Measurements from ENCODE around the gene DPEP1.
"Not testable (repeated sequence)": the region's sequence is repeated elsewhere in the genome, so short reads cannot be mapped to it uniquely, and the experiment has no call there.

DPEP1 gene

DNA sequence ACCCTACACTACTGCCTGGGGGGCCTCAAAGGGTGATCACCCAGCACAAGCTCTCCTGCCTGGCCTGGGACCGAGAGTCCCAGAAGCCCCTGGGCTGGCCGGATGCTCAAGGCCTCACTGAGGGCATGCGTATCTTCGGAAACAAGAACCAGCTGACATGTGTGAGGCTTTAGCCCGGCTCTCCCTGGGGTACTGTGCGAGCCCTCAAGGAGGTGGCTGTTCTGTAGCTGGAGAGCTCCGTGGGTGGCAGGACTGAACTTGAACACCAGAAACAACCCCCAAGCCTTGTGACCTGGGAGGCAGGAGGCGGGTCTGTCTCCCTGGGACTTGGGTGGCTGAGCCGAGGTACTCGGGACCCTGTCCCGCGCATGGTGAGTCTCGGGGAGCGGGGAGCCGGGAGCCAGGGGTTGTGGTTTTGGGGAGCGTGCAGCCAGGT is 7.0 kb downstream of the DPEP1 start:
- DNase-seq: no peak

DNA sequence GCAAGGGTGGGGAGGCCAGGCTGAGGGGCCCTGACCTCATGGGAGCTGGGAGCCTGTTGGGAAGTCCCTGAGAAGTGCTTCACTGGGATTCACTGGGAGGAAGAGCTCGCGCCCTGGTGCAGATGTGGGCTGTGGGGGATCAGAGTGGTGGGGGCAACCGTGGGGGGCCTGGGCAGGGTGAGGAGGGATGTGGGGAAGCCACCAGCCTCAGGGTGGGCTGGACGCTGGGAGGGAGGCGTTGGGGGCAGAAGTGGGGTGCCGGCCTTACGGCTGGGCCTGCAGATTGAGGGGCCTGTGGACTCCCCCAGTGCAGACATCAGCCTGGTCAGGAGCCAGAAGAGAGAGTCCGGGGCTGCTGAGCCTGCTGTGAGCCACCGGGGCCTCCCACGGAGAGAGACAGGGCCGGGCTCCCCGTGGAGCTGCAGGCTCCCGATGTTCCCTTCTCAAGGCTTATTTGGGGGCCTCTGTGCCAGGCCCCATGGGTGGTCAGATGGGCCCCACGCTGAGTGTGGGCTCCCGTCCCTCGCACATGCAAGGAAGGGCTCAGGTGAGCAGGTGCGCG is 7.8 kb downstream of the DPEP1 start:
- no peak for DNase-seq

GRCh38 chr16:89621698-89622409 is 8.4 kb downstream of the DPEP1 start:
- no peak for DNase-seq

- no peak for DNase-seq
Observed at GRCh38 chr16:89623511-89624261, 10.2 kb downstream of the DPEP1 start.

DNA sequence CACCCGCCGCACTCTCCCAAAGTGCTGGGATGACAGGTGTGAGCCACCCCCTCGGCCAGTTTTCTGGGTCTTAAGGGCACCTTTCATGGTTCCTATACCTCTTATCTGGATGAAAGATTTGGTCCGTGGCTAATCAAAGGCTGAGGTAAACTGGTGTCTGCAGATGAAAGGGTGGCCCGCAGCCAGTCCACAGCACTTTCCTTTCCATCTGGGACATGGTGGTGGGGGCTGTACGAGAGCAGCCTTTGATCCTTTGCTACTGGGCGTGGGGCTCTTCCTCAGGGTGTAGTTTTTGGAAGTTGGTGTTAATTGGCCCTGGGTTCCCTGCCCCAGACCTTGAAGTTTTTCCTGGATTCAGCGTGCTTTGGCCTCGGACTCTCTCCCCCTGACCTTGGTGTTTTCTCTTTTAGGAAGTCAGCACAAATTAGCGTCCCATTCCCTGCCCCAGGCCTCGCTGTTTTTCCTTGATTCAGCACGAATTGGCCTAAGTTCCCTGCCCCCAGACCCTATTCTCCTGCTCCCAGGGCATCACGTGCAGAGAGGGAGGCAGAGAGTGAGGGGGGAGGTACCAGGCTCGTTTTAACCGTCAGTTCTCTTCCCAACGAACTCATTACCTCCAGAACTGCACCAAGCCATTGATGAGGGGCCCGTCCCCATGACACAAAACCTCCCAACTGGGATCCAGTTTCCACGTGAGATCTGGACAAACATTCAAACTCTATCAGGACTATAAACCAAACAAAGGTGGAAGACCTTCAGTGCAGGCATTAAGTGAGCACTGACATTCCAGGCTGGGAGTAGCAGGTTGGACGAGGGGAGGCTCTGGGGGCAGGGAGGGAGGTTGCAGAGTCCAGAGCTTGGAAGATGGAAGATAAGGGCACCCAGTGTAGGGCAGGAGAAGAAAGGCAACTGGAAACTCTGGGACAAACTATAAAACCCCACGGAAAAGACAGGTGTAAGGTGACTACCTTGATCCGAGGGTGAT is 11.6 kb downstream of the DPEP1 start:
- no peak for DNase-seq

- no peak for DNase-seq
Observed at GRCh38 chr16:89629827-89630610, 16.6 kb downstream of the DPEP1 start.

- DNase-seq: no peak
Observed at GRCh38 chr16:89633064-89633631, 19.7 kb downstream of the DPEP1 start.

GRCh38 chr16:89634463-89635385 is 21.3 kb downstream of the DPEP1 start:
- DNase-seq: not testable (repeated sequence)

- no peak for DNase-seq
Observed at GRCh38 chr16:89636663-89637062, 23.2 kb downstream of the DPEP1 start.

DNA sequence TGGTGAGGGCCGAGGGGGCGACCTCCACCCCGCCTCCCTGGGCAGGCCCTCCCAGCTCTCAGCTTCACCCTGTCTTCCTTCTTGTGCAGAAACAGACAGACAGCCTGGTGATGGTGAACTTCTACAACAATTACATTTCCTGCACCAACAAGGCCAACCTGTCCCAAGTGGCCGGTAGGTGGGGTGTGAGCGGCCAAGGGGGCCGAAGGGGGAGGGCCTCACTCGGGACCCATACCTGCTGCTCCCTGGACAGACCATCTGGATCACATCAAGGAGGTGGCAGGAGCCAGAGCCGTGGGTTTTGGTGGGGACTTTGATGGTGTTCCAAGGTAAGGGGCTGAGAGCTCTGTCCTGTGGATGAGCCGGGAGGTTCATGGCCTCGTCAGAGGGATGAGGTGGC is 23.9 kb downstream of the DPEP1 start:
- no peak for DNase-seq

GRCh38 chr16:89638455-89638854 is 25.0 kb downstream of the DPEP1 start:
- no peak for DNase-seq

- DNase-seq: no peak
Observed at GRCh38 chr16:89639385-89639784, 25.9 kb downstream of the DPEP1 start.

DNA sequence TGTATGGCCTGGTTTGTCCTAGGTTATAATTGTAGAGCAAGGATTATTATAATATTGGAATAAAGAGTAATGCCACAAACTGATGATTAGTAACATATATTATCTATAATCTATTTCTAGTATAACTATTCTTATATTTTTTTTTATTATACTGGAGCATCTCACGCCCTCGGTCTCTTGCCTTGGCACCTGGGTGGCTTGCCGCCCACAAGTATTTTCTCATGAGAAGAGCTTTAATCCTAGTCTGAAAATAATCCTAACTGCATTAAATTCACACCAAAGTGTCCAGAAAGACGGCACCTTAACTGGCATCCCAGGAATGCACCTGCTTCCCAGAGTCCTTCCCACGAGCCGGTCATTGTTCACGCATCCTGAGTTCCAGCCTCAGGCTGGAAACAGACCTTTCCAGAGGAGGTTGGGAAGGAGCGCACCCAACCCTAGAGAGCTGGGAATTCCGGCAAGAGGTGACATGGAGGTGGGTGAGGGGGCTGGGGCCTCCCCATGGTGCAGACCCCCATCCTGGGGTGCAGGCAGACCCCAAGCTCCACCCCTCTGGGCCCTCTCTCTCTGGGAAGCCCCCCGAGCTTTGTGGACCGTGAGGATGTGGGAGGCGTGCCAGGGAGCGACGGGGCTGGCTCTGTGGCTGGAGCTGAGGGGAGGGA is 28.1 kb downstream of the DPEP1 start:
- DNase-seq: no peak

- no peak for DNase-seq
Observed at GRCh38 chr16:89642574-89642973, 29.1 kb downstream of the DPEP1 start.

DNA sequence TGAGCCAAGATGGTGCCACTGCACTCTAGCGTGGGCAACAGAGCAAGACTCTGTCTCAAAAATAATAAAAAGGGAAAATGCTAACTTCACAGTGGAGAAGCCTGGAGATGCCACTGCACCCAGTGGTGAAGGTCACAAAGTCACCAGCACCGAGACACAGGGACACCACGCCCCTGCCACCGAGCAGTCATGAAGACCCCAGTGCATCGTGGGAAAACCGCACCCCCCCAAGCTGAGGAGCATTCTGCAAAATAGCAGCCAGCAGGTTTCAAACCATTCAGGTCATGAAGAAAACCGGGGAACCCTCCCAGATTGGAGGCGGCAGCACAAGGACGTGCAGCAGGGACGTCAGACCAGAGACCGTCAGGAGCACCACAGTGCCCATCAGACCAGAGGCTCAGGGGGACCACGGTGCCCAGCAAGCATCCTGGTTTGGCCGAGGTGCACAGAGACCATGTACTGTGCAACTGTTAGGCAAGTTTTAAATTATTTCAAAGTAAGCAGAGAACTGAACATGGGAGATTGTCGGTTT is 30.4 kb downstream of the DPEP1 start:
- DNase-seq: no peak

GRCh38 chr16:89645122-89645521 is 31.7 kb downstream of the DPEP1 start:
- DNase-seq: no peak

DNA sequence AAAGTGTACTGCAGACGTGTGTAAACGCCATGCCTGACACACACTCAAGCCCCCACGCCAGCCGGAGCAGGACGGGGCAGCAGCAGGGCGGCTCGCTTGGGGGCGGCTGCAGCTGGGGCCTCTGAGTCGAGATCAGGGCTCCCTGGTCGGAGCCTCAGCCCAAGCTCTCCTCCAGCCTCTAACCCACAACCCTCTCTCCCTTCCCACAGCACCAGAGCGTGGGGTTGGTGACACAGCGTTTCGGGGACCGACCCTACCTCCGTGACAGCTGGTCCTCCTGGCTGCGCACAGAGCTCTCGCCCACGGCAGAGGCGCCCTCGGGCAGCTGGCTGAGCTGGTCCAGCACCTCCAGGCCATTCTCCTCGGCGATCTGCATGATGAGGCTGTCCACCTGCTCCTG is 32.8 kb downstream of the DPEP1 start:
- DNase-seq: no peak

GRCh38 chr16:89646906-89647305 is 33.5 kb downstream of the DPEP1 start:
- no peak for DNase-seq

GRCh38 chr16:89651584-89651983 is 38.1 kb downstream of the DPEP1 start:
- no peak for DNase-seq
